Effector CD4-positive, alpha-beta T cell (primary cell): Measurements from ENCODE around the gene CCDC112.
"Not testable (repeated sequence)": the region's sequence is repeated elsewhere in the genome, so short reads cannot be mapped to it uniquely, and the experiment has no call there.

Experiments
- DNase-seq: peaks from one replicate; pipeline ENCODE4 v3.0.0-alpha.2; 2020

CCDC112 gene

DNA sequence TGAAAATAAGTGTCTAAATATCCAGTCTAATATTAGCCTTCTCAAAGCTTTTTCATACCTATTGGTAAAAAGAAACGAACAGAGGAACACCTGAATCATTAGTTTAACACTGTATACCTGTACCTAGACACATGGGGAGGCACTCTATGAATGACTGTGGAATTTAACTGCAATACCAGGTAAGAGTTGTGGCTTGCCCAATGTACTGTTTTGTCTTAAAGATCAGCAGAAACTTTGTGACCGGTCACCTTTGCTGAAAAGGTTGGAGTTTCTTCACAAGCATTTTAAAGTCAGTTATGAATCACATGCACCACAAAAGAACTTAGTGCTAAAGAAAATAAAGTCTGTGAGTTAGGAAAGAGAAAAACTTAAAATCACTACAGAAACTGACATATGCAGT, 36.2 kb downstream of the CCDC112 start:
- no peak for DNase-seq

DNA sequence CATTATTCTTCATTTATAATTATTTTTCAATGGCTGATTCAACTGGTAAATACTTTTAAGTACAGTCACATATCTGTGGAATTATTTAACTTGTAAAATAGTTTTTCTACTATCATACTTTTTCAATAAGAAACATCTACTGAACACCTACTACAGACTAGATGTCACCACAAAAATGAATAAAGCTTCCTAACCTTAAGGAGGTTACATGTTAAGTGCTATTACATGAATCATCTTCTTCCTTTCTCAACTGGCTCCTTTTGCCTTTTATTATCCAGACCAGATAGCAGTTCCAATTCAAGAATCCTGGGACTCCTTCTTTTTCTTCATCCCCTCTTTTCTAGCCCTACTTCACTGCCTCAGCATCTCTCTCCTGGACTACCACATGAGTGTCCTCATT, 38.5 kb downstream of the CCDC112 start:
- no peak for DNase-seq

DNA sequence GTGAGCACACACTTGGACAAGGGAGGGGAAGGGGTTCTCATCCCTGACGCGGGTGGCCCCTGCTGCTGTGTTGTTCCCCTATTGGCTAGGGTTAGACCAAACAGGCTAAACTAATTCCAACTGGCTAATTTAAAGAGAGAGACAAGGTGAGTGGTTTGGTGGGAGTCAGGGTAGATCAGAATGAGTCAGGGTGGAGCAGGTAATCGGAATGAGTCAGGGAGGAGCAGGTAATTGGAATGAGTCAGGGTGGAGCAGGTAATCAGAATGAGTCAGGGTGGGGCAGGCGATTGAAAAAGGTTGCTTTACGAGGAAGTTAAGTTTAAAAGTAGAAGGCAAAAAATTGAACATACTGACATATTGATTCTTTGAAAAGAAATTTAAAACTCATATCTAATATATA, 47.1 kb downstream of the CCDC112 start:
- not testable (repeated sequence) for DNase-seq

DNA sequence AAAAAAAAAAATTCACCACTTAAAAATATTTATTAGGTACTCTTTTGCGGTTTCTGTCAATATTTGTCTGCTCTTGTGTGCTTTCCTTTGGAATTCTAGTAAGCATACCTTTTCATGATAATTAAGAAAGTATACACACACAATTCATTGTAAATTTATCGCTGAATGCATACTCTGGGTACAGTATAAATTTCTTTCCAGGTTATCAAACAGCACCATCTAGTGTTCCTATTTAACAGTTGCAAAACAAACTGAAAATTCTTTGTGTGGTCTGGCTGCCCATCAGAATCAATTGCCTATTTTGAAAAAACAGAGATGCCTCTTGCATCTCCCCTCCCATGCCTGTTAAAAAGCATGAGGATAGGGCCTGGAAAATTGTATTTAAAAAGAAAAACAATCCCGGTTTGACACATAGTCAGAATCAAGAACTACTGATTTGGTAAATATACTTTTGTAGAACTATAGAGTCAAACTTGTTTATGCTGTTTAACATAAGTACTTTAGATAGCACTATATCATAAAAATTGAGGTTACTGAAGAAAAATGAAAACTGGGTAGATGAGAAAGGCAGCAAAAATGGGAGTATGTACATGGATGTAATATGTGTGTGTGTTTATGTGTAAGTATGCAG, 50.0 kb downstream of the CCDC112 start:
- DNase-seq, result no peak

DNA sequence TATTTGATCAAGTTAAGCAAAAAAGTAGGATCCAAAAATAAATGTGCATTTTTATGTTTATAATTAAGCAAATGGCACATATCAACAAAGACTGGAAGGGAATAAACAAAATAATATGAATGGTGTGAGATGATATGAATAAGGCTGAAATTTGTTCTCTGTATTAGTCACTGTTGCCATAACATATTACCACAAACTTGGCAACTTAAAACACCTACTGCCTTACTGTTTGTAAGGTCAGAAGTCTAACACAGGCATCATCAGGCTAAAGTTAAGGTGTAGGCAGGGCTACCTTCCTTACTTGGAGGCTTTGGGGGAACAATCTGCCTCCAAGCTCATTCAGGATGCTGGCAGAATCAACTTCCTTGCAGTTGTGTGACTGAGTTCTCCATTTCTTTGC, 53.0 kb downstream of the CCDC112 start:
- no peak for DNase-seq

DNA sequence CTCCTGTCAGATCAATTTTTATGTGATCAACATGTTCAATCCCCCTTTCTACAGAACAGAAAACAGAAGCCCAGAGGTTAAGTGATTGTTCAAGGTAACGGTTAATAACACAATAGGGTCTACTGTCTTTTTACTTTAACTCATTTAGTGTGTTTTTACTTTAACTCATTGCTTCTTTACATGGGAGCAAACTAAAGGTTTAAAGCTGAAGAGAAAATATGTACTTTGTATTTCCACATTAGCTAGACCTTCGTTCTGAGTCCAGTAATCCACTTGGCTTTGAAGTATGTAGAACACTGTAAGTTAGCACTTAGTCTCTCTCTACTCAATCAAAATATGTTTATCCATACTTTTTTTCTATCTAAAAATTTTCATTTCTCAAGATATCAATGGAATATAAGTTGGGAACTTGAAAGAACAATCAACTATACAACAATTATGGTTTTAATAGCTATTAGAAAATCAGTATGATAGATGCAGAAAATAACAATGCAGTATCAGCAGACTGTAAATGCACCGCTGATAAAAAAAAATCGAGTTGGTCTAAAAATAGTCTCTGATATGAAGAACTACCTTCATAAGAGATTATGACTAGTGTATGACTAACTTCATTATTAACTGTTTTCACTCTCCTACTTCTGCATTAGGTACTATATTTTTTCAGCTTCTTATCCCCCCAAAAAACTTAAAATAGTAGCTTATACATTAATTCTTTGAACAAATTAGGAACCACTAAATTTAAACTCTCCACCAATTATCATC, 54.4 kb downstream of the CCDC112 start:
- DNase-seq, result no peak

DNA sequence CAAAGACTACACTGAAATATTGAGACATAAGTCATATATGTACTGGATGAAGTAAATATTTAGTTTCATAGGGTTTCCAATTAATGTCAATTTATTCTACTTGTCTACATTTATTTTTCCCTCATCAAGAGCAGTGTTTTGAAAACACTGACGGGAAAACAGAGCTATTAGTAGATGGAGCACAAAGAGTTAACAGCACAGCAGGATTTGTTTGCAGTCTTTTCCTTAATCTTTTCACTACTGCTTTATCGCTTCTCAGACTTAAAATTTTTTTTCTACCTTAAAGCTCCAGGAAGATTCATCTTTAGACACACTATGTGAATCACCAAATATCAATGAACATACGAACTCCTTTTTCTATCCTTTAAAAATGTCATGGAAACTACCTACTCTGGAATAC, 59.4 kb downstream of the CCDC112 start:
- DNase-seq, result no peak

DNA sequence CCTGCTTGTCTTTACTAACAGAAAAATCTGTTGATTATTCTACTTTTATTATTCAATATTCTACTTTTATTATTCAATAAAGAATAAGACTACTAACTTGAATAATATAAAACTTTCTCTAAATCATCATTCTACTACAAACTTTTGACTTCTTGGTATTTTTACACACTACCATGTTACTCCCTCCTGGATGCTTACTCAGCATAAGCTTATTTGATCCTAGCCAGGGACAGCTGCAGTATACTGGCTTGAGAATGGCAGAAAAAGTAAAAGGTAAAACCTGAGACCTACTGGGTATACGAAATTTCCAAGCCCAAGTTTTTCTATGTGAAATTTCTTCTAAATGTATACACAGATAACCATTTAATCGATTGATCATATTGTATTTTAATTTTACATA, 59.9 kb downstream of the CCDC112 start:
- no peak for DNase-seq

DNA sequence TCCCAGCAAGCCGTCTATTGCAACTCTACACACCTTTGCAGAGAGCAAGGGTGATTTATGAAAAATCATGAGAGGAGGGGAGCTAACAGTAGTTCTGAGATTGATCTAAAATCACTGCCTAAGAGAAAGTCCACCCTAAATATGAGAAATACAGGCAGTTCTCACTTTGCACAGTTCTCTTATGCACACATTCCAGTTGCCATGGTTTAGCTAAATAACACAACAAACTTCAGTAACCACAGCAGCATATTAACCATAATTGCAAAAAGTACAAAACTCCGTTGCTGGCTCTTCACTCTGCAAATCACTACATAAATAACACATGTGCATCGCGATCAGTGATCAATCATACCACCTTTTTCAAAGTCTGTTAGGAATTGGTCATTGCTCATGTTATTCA, 64.9 kb downstream of the CCDC112 start:
- no peak for DNase-seq

DNA sequence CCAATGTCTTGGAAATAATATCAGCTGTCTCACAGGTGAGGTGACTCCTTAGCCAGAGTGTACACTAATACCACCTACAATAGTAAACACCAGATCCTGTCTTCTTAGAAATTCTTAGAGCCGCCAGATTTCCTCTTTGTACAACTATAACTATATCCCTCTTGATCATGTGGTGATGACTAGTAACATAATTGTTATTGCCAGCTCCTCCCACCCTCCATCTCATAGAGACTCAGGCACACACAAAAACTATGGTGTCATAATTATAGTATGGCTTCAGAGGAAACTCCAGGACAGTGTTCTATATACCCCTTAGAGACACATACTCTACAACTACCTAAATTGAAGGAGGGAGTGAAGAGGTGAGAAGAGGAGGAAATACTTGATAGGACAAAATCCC, 66.8 kb downstream of the CCDC112 start:
- no peak for DNase-seq

DNA sequence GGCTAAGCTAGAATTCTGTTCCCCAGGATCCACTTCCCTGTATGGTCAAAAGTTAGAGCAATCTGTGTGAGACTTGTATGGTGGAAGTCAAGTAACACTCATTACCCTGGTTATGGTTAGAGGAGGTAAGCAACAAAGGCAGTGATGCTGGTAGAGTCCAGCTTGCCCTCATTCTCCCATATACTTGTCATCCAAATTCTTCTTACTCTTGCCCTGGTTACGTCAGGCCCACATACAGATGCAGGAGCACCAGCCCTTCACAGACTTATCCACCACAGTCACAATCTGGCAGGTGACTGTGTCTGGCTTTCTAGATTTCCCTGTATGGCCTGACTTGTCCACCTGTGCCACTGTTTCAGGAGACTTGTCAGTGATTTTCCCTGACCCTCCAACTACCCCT, 69.2 kb downstream of the CCDC112 start:
- no peak for DNase-seq
